H1 (cell line): ENCODE data around the gene MLC1. TPM values are rescaled to one million over a fixed set of nuclear protein-coding genes. Genes with fewer than 3 reads are reported as not detected.

ENCODE experiments used
- CTCF ChIA-PET: fragments of 300-600 bp; sonication (Branson Sonifier 250); formaldehyde crosslinking; loops from one replicate; lab custom pipeline; 2021; ENCODE audit not compliant: partially characterized antibody; lab: Charles Lee
- POLR2A ChIA-PET: fragments of 300-600 bp; sonication (Branson Sonifier 250); formaldehyde crosslinking; loops from one replicate; lab custom pipeline; 2021; ENCODE audit warnings: inconsistent platforms; ENCODE audit not compliant: partially characterized antibody; lab: Charles Lee
- DNase-seq, 2 experiments: peaks; one replicate each; pipeline versions ENCODE4 v3.0.0 to v3.0.0-alpha.2; 2010 to 2022; ENCODE audit warnings: low spot score in 2 of 2, low read depth in 1 of 2, mixed read lengths in 1 of 2
- FAIRE-seq: peaks from 2 replicates; lab custom pipeline; 2011; peaks lifted over from hg19 to GRCh38; lab: Jason Lieb, UNC
- H2AFZ ChIP-seq: 2 replicates; pipeline ENCODE4 v1.8.1; 2012; ENCODE audit warnings: low read length, inconsistent platforms
- H2AK5ac ChIP-seq: 2 replicates; pipeline ENCODE4 v1.6.1; 2013; ENCODE audit warnings: low read depth, low read length
- H2BK120ac ChIP-seq: replicated peaks from 2 replicates; pipeline ENCODE3; 2013; ENCODE audit warnings: low read depth, low read length, inconsistent platforms
- H2BK12ac ChIP-seq: 2 replicates; pipeline ENCODE4 v1.6.1; 2013; ENCODE audit warnings: low read depth, low read length
- H2BK15ac ChIP-seq: 2 replicates; pipeline ENCODE4 v1.6.1; 2013; ENCODE audit warnings: low read length
- H2BK20ac ChIP-seq: 2 replicates; pipeline ENCODE4 v1.6.1; 2013; ENCODE audit warnings: low read length
- H2BK5ac ChIP-seq: 2 replicates; pipeline ENCODE4 v1.6.1; 2013; ENCODE audit warnings: low read depth, low read length
- H3K14ac ChIP-seq: 2 replicates; pipeline ENCODE4 v1.6.1; 2013; ENCODE audit warnings: inconsistent platforms; ENCODE audit not compliant: insufficient read length
- H3K18ac ChIP-seq: 2 replicates; pipeline ENCODE4 v1.6.1; 2013; ENCODE audit warnings: low read length; ENCODE audit errors: extremely low read depth
- H3K23ac ChIP-seq: 2 replicates; pipeline ENCODE4 v1.6.1; 2013; ENCODE audit warnings: inconsistent platforms; ENCODE audit not compliant: insufficient read length
- H3K23me2 ChIP-seq: 2 replicates; pipeline ENCODE4 v1.6.1; 2013; ENCODE audit warnings: low read depth, low read length
- H3K27ac ChIP-seq: 2 replicates; pipeline ENCODE4 v1.6.1; 2011; ENCODE audit warnings: low read depth, low read length, inconsistent platforms
- H3K27me3 ChIP-seq, 4 experiments: replicated peaks in 1 of 4; 1 replicate in 1 of 4; 2 replicates in 3 of 4; pipeline versions ENCODE4 v1.6.1 to v1.8.1; 2011 to 2013; ENCODE audit warnings: low read length in 3 of 4, mild to moderate bottlenecking in 3 of 4, inconsistent platforms in 2 of 4, mixed read lengths in 2 of 4, moderate library complexity in 1 of 4; ENCODE audit not compliant: control insufficient read depth in 3 of 4, insufficient read depth in 3 of 4; ENCODE audit errors: extremely low read depth in 1 of 4
- H3K36me3 ChIP-seq, 4 experiments: 2 replicates each; pipeline versions ENCODE4 v1.6.1 to v1.8.1; 2011 to 2013; ENCODE audit warnings: mild to moderate bottlenecking in 4 of 4, low read length in 3 of 4, moderate library complexity in 2 of 4, control low read depth in 1 of 4, inconsistent platforms in 1 of 4; ENCODE audit not compliant: insufficient read depth in 4 of 4, control insufficient read depth in 2 of 4
- H3K4ac ChIP-seq: replicated peaks from 2 replicates; pipeline ENCODE3; 2013; ENCODE audit warnings: low read length, low read depth, mixed read lengths, inconsistent platforms; ENCODE audit not compliant: insufficient read length
- H3K4me1 ChIP-seq, 4 experiments: replicated peaks in 1 of 4; 1 replicate in 1 of 4; 2 replicates in 3 of 4; pipeline versions ENCODE4 v1.6.1 to v1.8.1; 2011 to 2013; ENCODE audit warnings: low read length in 3 of 4, inconsistent platforms in 2 of 4, mixed read lengths in 1 of 4; ENCODE audit not compliant: insufficient read depth in 4 of 4, control insufficient read depth in 3 of 4
- H3K4me2 ChIP-seq, 2 experiments: 2 replicates each; pipeline versions ENCODE4 v1.6.1 to v1.8.1; 2011 to 2013; ENCODE audit warnings: low read depth in 2 of 2, low read length in 2 of 2, control low read depth in 1 of 2, inconsistent platforms in 1 of 2, mild to moderate bottlenecking in 1 of 2; ENCODE audit not compliant: insufficient read depth in 1 of 2
- H3K4me3 ChIP-seq, 4 experiments: fragments of 200-600, 300-600 bp in 1 of 4; sonication (generic), shearing (Covaris generic), sonication (Bioruptor Twin) in 1 of 4; 2 replicates each; pipeline versions ENCODE4 v1.5.1 to v1.8.1; 2011 to 2016; ENCODE audit warnings: low read length in 4 of 4, low read depth in 3 of 4, control low read depth in 2 of 4, inconsistent platforms in 2 of 4, mild to moderate bottlenecking in 2 of 4, mixed read lengths in 1 of 4, moderate library complexity in 1 of 4; ENCODE audit not compliant: insufficient read depth in 2 of 4; ENCODE audit errors: extremely low read depth in 1 of 4
- H3K56ac ChIP-seq: replicated peaks from 2 replicates; pipeline ENCODE3; 2013; ENCODE audit warnings: low read depth, mild to moderate bottlenecking, mixed read lengths, low read length, inconsistent platforms; ENCODE audit not compliant: insufficient read length
- H3K79me1 ChIP-seq: 2 replicates; pipeline ENCODE4 v1.6.1; 2013; ENCODE audit warnings: low read depth, low read length, control low read depth
- H3K79me2 ChIP-seq, 2 experiments: 2 replicates each; pipeline versions ENCODE4 v1.6.1 to v1.8.1; 2012 to 2013; ENCODE audit warnings: low read length in 2 of 2, mild to moderate bottlenecking in 2 of 2, inconsistent platforms in 1 of 2; ENCODE audit not compliant: insufficient read depth in 2 of 2, control insufficient read depth in 1 of 2
- H3K9ac ChIP-seq, 4 experiments: replicated peaks in 1 of 4; 1 replicate in 1 of 4; 2 replicates in 3 of 4; pipeline versions ENCODE4 v1.6.1 to v1.8.1; 2011 to 2013; ENCODE audit warnings: low read depth in 3 of 4, low read length in 3 of 4, control low read depth in 2 of 4, mild to moderate bottlenecking in 2 of 4, moderate library complexity in 2 of 4, inconsistent platforms in 1 of 4; ENCODE audit errors: extremely low read depth in 1 of 4
- H3K9me3 ChIP-seq, 2 experiments: 2 replicates each; pipeline versions ENCODE4 v1.6.1 to v1.8.1; 2012 to 2013; ENCODE audit warnings: mild to moderate bottlenecking in 2 of 2, moderate library complexity in 2 of 2, control low read depth in 1 of 2, inconsistent platforms in 1 of 2, low read depth in 1 of 2, low read length in 1 of 2, mixed read lengths in 1 of 2; ENCODE audit not compliant: insufficient read depth in 2 of 2
- H4K20me1 ChIP-seq, 2 experiments: replicated peaks in 1 of 2; 2 replicates each; pipeline versions ENCODE3 to v1.8.1; 2011 to 2013; ENCODE audit warnings: inconsistent platforms in 2 of 2, low read length in 2 of 2, mild to moderate bottlenecking in 1 of 2; ENCODE audit not compliant: insufficient read depth in 2 of 2, control insufficient read depth in 1 of 2
- H4K5ac ChIP-seq: 2 replicates; pipeline ENCODE4 v1.6.1; 2013; ENCODE audit warnings: low read length, low read depth, mixed read lengths, inconsistent platforms; ENCODE audit not compliant: insufficient read length
- H4K8ac ChIP-seq: 2 replicates; pipeline ENCODE4 v1.8.0; 2013; ENCODE audit warnings: mild to moderate bottlenecking, moderate library complexity, low read length, inconsistent platforms; ENCODE audit not compliant: insufficient read depth; ENCODE audit errors: extremely low read depth
- H4K91ac ChIP-seq: replicated peaks from 2 replicates; pipeline ENCODE3; 2013; ENCODE audit warnings: low read length, mixed read lengths, inconsistent platforms; ENCODE audit not compliant: insufficient read length
- GABPA ChIP-seq: IDR thresholded peaks from 2 replicates; pipeline ENCODE4 v1.6.1; 2011; ENCODE audit warnings: mild to moderate bottlenecking, low read length, moderate library complexity, borderline replicate concordance; ENCODE audit not compliant: insufficient read depth
- KDM5A ChIP-seq: fragments of 200-600 bp; IDR thresholded peaks from 2 replicates; pipeline ENCODE4 v1.7.1; 2012; ENCODE audit warnings: mild to moderate bottlenecking, low read length, inconsistent platforms, mixed read lengths
- SP4 ChIP-seq: IDR thresholded peaks from 2 replicates; pipeline ENCODE4 v1.6.1; 2012; ENCODE audit warnings: low read length, inconsistent platforms
- TAF7 ChIP-seq: optimal IDR thresholded peaks from 2 replicates; pipeline ENCODE3; 2011; ENCODE audit warnings: low read depth, mild to moderate bottlenecking, inconsistent platforms, low read length, moderate library complexity, borderline replicate concordance
- WGBS, 2 experiments: shearing (Covaris generic) in 1 of 2; methylation state at CpG; one replicate each; pipeline versions ENCODE4 v1.1.6 to v1.1.7; 2013 to 2015; ENCODE audit warnings: low lambda C conversion rate in 2 of 2, mixed read lengths in 2 of 2, inconsistent platforms in 1 of 2, low coverage in 1 of 2, missing lambda C conversion rate in 1 of 2; ENCODE audit not compliant: insufficient replicate concordance in 2 of 2, insufficient coverage in 1 of 2, insufficient read length in 1 of 2; ENCODE audit errors: extremely low coverage in 1 of 2, missing lambda C conversion rate in 1 of 2; 5-methylcytosine and 5-hydroxymethylcytosine counted together
- polyA plus RNA-seq, 7 experiments: library from polyadenylated mRNA; depleted of rRNA in 3 of 7; stranded (reverse) in 5 of 7; unstranded in 2 of 7; fragments of >200 nt in 5 of 7; fragments of 200-250 nt in 2 of 7; gene quantifications; 1 replicate in 5 of 7; 2 replicates in 1 of 7; 4 replicates in 1 of 7; pipeline versions ENCODE4 v1.2.1 to v1.2.3, GENCODE V29; 2011 to 2013; ENCODE audit warnings: missing spikeins in 2 of 7, mixed read lengths in 2 of 7
- total RNA-seq: library from RNA; stranded (reverse); fragmentation: NEBNext Ultra II Directional; extraction: Animal tissue kit (Norgen Biotek cat#: 25700); gene quantifications from 2 replicates; pipeline ENCODE4 v1.2.1, GENCODE V29; 2021

MLC1 gene
- total and polyA plus RNA-seq, 2 of the 8 experiments (the other 6 are each of a cell fraction or from before 2014, with no cell fraction given) = 0.20 TPM; not detected in 1

DNA sequence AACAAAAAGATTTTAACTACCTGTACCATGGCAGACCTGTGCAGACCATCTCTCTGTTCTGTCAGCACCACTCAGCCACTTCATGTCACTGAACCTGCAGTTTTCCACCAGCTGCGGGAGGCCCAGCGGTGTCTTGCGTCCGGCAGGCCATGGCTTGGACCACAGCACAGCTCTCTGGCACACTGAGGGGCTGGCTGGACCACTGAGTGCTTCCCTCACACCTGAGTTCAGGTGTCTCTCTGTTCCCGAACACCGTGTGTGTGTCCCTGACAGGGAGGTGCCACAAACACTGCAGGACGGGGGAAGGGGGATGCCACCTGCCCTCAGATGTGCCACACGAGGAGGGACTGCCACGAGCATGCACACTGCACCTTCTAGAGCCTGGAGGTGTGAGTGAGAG is 22.3 kb upstream of the MLC1 start:
- Histone ChIP-seq H3K27me3 (no peaks in the 10 kb centered on the region; a peak in 3 of 7 replicates), H2AFZ (no peak overlapping the region), H3K4ac (no peak overlapping the region), H4K5ac (no peak overlapping the region), H2BK12ac (no peak overlapping the region), H2BK15ac (no peak overlapping the region), H3K14ac (no peak overlapping the region), H3K18ac (no peak overlapping the region), H3K23me2 (no peaks in the 10 kb centered on the region), H3K9ac (no peak overlapping the region), H4K91ac (no peak overlapping the region), H4K8ac (no peak overlapping the region), H2BK5ac (no peak overlapping the region), H2BK120ac (no peak overlapping the region), H3K4me1 (no peaks in the 10 kb centered on the region), H3K27ac (no peak overlapping the region), H3K23ac (no peak overlapping the region), H4K20me1 (peaks cover 0 to 1% of the 10 kb centered on the region in 2 experiments), H3K36me3 (no peaks in the 10 kb centered on the region; a peak in 1 of 8 replicates), H3K4me3 (no peak overlapping the region), H3K4me2 (no peak overlapping the region), H3K79me1 (no peaks in the 10 kb centered on the region), H3K79me2 (no peaks in the 10 kb centered on the region), H3K9me3 (no peaks in the 10 kb centered on the region), H2AK5ac (no peak overlapping the region), H2BK20ac (no peak overlapping the region), H3K56ac (no peak overlapping the region)
- POLR2A ChIA-PET = interaction anchor here (1.1 kb wide), 1 partner anchor 266 kb away, joined by 3 read pairs; no protein-coding TSS in a partner anchor
- no peak for FAIRE-seq
- WGBS, 2 experiments = 88% methylated on average over 9 of the region's 9 CpGs; no CpG with 5 or more reads in 1 of the 2 experiments
- DNase-seq = no peak
- CTCF ChIA-PET = interaction anchor here (0.8 to 1.4 kb wide), 3 partner anchors 76 to 340 kb away, joined by 3 to 4 read pairs (median 3); no protein-coding TSS in a partner anchor
- TF ChIP-seq GABPA (no peak), KDM5A (no peak), SP4 (no peak), TAF7 (no peak)
